Retinal pigment epithelial cell (primary cell): ENCODE results near the gene DAND5.

Source experiments
- DNase-seq: peaks from one replicate; pipeline ENCODE4 v3.0.0-alpha.2; 2010; ENCODE audit warnings: low read depth
- H3K4me3 ChIP-seq: 2 replicates; pipeline ENCODE4 v1.5.1; 2011; ENCODE audit warnings: mild to moderate bottlenecking, low read length, control low read depth, moderate library complexity
- TF ChIP-seq, protein P1 (sequence below): conservative IDR thresholded peaks from 2 replicates; pipeline ENCODE4 v1.5.1; 2011; ENCODE audit warnings: low read depth, low read length, control low read depth, inconsistent platforms

The DAND5 gene

DNA sequence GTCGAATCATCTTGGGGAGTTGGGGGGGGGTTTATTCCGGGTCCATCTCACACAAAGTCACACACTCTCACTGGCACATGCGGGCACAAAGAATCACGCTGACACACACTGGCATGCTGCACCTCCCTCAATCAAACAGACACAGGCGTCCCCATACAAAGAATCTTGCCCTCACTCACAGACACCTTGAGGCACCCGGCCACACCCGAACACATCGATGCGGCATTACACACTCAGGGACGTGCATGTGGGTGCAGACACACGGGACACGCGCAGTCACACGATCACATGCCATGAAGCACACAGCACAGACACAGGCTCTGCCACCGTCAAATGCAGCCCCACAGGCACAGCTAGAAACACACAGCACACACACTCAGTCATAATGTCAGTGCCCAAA lies 33.7 kb downstream of the DAND5 start:
- H3K4me3 ChIP-seq: no peak overlapping the region
- DNase-seq: no peak
- TF ChIP-seq, protein P1, sequence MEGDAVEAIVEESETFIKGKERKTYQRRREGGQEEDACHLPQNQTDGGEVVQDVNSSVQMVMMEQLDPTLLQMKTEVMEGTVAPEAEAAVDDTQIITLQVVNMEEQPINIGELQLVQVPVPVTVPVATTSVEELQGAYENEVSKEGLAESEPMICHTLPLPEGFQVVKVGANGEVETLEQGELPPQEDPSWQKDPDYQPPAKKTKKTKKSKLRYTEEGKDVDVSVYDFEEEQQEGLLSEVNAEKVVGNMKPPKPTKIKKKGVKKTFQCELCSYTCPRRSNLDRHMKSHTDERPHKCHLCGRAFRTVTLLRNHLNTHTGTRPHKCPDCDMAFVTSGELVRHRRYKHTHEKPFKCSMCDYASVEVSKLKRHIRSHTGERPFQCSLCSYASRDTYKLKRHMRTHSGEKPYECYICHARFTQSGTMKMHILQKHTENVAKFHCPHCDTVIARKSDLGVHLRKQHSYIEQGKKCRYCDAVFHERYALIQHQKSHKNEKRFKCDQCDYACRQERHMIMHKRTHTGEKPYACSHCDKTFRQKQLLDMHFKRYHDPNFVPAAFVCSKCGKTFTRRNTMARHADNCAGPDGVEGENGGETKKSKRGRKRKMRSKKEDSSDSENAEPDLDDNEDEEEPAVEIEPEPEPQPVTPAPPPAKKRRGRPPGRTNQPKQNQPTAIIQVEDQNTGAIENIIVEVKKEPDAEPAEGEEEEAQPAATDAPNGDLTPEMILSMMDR: no peak

DNA sequence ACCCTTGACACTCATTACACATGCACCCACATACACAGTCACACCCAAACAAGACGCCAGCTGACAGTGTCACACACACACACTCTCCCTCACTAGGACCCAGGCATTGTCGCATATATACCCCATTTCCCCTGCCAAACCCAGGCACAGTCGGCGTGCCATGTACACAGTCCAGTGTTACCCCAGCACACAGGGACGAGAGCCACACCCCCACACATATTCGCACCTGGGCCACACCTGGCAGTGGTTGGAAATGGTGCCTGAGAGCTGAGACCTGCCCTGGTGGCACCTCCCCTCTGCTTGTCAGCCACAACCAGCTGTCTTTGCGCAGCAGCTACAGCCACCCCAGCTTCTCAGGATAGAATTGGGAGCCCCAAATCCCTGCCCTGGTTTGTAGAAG lies 34.9 kb downstream of the DAND5 start:
- TF ChIP-seq, protein P1: no peak
- H3K4me3 ChIP-seq: no peak overlapping the region
- no peak for DNase-seq

DNA sequence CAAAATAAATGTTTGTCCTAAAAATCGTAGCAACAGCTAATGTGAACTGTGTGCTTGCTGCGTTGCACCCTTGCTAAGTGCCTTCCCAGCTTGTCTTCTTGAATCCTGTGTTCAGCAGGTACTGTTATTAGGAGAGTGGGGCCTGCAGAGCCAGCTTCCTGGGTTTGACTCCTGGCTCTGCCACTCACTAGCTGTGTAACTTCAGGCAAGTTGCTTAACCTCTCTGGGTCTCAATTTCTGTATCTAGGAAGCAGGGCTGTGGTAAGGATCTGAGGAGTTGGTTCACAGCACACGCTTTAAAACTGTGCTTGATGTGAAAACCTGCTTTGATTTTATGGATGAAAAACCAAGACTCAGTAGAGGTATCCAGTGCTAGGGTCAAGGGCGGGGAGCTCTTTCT lies 35.9 kb downstream of the DAND5 start:
- TF ChIP-seq, protein P1: no peak
- no peak overlapping the region for H3K4me3 ChIP-seq
- DNase-seq: no peak

DNA sequence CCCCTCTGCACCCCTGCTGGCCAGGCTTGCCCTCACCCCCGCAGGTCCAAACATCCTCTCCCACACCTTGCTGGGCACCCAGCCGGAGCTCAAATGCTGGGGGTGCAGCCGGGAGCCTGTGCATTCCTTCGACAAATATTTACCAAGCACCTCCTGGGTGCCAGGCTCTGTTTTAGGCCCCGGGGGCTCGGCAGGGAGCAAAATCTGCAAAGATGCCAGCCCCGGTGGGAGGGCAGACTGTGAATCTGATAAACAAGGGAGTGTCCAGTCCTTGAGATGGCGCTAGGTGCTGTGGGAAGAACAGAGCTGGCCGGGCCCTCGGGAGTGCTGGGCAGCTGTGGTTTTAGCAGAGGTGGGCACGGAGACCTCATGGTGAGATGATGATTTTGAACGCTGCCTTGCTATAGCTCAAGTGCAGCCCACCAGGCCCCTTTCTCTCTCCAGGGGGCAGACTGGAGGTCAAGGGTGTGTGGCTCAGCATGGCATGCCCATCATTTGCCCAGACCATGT lies 36.5 kb downstream of the DAND5 start:
- H3K4me3 ChIP-seq: no peak overlapping the region
- TF ChIP-seq, protein P1: no peak
- no peak for DNase-seq

DNA sequence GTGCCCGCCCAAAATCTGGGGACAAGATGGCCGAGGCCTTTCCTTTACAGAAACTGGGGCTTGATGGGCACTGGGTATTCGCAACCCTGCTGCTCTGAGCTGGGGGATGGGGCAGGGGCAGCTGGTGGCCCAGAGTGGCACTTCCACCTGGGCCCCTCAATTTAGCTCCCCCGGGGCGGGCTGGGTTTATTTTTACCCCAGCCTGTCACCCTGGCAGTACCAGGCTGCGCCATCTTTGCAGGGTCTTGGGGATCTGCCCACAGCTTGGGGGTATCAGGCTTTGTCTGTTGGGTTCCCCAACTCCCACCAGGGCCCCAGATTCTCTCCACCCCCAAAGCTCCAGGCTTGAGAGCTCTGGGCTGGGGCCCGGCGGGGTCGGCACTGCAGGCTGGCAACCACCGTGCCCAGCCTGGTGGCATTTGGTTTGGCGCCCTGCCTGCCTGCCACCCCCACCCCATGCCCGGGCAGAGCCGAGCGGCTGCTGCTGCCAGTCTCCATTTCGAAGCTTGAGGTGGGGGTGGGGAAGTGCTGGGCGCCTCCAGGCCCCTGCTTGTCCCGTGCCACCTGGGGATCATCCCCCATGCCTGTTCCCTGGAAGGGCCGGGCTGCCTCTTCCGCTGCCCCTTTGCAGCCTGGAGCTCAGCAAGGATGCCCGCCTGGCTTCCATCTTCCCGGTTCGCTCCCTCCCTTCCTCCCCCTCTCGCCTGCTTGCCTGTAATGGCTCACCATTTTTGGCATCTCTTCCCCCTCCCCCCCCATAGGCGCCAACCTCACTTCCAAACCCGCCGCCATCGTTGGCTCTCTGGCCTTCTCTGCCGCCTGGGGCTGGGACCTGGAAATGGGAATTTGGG lies 37.3 kb downstream of the DAND5 start:
- no peak for DNase-seq
- TF ChIP-seq, protein P1: no peak
- H3K4me3 ChIP-seq: no peak overlapping the region

DNA sequence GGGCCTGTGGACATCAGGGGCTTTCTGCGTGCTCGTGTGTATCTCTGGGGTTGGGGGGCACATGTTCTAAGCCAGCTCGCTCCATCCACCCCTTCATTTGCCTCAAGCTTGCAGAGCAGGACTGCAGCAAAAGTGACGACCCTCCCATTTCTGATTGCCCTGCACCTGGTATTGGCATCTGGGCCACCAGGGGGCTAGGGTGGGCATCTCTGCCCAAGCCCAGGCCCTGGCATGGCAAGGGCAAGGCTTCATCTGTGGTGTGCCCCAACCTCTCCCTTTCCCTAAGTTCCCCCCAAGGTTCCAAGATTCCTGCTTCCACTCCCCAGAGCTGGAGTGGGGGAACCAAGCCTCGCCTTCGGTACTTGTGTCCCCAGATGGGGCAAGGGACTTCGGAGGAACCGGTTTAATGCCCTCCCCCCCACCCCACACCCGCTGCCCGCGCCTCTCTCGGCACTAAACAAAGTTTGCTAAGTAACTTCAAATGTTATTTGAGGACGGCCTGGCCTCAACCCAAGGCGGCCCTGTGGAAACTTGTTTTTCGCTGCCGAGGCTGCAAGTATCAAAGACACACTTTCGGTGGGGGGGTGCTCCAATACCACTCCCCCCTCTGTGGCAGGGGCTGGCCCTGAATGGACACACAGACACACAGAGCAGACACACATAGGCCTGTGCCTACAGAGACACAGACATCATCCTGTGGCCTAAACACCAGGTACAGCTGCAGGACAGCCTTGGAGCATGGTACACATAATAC lies 38.1 kb downstream of the DAND5 start:
- no peak overlapping the region for H3K4me3 ChIP-seq
- no peak for DNase-seq
- TF ChIP-seq, protein P1: peak; percentile 30
